NCI-H1417 (cell line): ENCODE results near the gene SLC19A1.

ENCODE experiments used
- DNase-seq, 3 experiments: peaks; one replicate each; lab custom pipeline; 2025; lab: John Stamatoyannopoulos, UW

Gene SLC19A1

DNA sequence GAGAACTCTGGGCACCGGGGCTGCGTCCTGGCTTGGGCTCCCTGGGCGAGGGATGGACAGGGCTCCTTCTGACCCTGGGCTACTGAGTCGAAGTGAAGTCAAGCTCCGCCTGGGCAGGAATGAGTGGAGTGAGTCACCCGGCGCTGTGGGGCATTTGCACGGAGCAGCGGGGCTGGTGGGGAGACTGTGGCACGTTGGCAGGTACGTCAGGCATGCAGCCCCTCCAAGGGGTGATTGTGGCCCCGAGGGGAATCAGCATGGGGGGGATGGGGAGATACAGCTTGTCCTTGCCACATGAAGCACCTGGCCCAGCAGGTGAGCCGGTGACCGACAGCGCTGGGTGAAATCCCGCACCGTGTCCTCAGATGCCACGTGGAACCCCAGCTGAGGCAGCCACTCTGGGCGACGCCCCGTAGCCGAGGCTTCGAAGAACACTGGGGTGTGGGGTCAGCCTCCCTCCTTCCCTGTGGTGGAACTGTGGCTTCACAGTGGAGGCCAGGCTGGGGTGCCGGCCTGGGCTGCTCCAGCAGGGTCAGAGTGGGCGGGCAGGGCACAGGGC lies 74.9 kb downstream of the SLC19A1 start:
- DNase-seq = no peak

DNA sequence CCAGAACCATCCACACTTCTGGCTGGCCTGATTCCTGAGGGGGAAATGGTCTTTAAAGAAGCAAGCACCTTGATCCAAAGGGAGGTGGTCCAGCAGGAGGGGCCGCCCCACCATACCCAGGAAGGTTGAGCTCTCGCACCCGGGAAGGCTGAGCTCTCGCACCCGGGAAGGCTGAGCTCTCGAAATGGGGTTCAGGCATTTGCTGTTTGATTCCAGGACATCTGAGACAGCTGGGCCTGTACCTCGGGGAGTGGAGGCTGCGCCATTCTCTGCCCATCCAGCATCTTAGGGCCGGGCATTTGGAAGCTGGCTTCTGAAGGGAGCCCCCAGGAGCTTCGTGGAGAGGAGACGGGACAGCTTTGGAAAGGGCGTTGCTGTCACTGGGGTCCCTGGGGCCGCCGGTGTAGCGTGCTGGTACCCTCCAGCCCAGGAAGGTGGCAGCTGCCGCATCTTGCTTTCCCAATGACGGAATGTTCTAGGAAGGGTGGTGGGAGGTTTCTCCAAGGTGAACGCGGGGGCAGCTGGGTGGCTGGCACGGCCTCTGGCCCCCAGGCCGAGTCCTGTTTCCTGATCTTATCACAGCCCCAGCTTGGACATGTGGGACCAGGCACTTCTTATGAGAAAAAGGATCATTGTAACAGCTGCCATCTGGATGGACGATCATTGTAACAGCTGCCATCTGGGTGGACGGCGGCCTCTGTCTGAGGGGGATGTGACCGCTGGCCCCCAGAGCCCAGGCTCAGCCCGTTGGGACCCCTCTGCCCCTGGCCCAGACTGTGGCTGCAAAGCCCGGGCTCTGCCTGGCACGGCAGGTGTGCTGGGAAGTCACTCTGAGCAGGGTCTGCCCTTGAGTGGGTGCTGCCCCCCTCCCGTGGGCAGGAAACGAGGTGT lies 75.7 kb downstream of the SLC19A1 start:
- DNase-seq = no peak

DNA sequence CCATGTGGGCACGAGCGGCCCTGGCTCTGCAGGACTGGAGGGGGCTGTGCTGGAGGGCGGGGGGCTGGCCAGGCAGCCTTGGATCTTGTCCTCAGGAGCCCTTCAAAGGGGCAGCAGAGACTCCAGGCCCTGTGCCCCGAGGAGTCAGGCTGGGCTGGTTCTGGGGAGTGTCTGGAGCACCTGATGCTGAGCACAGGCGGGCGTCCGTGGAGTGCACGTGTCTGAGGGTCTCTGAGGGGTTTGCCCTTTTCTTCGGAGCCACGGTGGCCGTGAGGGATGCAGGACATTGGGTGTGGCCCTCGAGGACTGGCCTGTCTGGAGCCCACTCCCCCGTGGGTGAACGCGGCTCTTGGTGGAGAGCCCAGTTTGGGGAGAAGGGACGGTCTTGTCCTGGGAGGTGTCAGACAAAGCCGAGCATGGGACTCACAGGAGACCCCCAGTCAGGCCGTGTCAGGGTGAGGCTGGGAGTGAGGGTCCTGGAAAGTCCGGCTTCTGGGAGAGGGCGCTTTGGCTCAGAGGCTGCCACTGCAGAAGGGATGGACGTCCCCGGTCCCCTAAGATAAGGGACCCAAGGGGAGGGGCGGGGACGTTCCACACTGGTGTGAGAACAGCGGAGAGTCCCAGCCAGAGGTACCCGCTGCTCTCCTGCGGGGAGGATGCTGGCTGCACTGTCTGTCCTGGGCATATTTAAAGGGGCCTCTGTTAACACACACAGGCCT lies 76.5 kb downstream of the SLC19A1 start:
- DNase-seq = no peak

DNA sequence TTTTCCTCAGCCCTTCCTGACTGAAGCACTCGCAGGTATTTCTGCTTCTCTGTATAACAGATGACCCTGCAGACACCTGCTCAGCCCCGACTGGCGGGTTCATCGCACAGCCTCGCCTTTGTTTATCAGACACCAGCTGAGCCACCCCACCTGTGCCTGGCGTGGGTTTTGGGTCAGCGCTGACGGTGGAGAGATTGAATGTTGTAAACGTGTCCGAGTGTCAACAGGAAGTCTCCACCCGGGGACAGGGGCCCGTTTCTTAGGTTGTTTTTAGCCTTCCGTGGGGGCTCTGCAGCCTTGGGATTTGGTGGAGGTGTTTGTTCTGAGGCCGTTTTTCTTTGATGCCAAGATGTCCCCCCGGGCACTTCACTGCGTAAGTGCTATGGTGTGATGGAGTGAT lies 77.1 kb downstream of the SLC19A1 start:
- DNase-seq = peak; percentile 20 to 75 (median 37)

DNA sequence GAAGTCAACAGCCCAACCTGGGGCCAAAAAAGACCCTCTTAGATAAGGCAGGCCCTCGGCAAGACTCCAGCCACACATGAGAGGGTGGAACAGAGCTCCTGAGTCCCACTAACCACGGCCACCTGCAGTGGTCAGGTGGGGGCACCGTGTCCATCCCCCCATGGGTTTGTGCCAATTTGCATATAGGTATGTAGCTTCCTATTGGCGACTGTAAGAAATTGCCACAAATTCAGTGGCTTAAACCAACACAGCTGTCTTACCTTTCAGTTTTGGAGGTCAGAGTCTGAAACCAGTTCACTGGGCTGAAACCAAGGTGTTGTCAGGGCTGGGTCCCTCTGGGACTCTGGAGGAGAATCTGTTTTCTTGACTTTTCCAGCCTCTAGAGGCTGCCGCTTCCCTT lies 77.9 kb downstream of the SLC19A1 start:
- no peak for DNase-seq

DNA sequence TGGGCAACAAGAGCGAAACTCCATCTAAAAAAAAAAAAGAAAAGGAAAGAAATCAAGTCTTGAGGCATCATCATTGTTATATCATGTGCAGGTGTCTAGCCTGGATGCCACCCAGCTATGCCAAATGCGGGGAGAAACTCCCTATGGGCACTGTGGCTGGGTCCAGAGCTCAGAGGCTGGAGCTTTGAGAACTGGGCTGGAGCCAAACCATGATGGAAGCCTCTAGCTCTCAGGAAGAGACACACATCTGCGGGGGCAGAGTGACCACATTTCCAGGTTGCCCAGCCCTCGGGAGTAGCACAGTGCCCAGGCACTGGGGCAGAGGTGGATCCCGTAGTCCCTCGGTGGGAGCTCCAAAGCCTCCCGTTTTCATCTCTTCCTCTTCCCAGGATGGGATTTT lies 78.4 kb downstream of the SLC19A1 start:
- no peak for DNase-seq

DNA sequence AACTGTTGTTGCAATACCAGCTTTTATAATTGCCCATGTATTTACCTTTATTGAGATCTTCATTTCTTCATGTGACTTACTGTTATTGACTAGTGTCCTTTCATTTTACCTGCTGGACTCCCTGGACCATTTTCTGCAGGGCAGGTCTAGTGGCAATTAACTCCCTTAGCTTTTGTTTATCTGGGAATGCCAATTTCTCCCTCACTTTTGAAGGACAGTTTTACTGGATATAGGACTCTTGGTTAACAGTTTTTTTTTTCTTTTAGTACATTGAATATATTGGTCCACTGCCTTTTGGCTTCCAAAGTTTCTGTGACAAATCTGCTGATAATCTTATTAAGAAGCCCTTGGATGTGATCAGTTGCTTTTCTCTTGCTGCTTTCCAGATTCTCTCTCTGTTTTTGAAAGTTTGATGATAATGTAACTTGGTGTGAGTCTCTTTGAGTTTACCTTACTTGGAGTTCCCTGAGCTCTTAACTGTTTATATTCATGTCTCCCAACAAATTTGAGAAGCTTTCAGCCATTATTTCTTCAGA lies 80.4 kb downstream of the SLC19A1 start:
- DNase-seq = no peak

DNA sequence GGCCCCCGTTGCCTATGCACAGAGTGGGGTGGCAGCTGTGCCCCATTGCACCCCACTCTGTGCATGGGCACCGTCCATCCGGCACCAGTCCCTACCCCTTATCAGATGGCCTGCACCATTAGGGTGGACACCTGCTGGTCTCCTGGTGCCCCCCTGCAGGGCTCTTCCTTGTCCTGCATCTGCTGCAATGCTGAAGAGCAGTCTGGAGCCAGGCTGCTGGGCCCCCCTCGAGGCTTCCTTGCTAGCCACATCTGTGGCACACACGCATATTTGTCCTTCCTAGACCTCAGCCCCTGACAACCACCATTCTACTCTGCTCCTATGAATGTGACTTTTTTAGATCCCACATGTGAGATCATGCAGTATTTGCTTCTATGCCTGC lies 80.9 kb downstream of the SLC19A1 start:
- DNase-seq = no peak

DNA sequence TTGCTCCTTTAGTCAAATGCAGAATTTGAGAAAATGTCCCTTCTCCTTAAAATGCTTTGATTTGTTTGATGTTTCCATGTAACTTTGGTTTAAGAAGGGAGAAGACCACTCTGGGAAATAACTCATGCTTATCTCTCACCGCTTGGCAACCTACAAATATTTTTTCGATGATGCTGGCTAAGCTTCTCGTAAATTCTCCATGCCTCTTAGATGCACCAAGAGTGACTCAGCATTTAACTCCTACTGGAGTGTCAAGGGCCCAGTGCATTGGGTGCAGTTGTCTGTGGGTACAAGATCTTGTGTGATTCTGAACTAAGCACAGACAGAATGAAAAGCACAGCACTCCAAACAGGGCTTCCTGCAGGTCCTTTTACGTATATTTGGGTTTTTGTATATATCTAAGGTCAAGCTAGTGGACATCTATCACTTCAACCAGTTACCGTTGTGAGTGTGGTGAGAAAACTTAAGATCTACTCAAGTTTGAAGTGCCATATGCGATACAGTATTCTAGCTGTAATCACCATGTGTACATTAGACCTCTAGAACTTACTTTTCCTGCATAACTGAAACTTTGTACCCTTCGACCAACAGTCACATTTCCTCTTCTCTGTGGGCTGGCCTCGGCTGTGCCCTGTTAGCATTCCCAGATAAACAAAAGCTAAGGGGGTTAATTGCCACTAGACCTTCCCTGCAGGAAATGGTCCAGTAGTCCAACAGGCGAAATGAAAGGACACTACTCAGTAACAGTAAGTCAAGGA lies 81.5 kb downstream of the SLC19A1 start:
- DNase-seq = no peak

DNA sequence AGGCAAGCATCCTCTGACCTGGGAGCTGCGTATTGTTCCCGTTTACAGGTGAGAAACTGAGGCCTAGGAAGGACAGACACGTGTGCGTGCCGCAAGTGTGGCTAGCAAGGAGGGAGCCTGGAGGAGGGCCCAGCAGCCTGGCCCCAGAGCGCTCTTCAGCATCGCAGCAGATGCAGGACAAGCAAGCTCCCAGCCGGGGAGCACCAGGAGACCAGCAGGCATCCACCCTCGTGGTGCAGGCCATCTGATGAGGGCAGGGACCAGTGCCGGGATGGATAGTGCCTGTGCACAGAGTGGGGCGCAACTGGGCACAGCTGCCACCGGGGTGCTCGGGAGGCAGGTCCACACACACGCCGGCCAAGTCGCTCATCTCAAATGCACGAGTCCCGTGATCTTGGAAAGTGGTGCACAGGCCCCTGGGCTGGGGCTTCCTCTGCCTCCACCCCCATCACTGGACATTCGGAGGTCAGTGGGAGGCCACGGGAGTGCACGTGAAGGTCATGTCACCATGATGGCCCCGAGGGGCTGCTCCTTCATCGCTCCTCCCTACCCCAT lies 82.2 kb downstream of the SLC19A1 start:
- DNase-seq = no peak

DNA sequence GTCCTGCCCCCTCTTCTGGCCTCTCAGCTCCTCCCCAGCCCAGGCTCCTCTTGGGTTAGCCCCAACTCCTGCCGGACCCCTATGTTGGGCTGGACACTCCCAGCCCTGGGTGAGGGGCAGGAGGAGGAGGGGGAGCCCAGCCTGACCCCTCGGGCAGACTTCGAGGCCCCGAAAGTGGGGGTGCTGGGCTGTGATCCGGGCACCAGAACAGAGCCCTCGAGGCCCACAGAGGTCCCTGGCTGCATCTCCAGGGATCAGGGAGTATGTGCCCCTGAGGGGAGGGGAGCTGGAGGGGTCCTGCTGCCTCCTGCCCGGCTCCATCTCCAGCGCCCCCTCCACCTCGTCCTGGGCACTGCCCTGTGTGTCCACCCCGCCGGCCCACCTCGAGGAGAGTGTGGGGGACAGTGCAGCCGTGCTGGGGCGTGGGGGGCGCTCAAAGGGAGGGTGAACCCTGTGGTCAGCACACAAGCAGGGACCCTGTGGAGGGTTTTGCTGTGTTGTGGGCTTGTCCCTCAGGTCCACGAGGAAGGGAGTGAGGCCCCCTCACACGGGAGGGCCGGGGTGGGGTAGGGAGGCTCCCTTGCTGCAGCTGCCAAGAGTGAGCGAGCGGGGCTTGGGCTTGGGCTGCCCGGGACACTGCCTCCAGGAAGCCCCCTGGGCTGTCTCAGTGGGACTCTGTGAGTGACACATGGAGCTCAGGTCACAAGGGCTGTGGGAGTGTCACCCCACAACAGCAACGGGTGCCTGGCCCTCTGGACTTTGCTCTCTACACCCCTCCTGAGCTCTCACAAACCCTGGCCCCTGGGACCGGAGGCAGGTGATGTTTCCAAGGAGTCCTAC lies 82.8 kb downstream of the SLC19A1 start:
- DNase-seq = no peak

DNA sequence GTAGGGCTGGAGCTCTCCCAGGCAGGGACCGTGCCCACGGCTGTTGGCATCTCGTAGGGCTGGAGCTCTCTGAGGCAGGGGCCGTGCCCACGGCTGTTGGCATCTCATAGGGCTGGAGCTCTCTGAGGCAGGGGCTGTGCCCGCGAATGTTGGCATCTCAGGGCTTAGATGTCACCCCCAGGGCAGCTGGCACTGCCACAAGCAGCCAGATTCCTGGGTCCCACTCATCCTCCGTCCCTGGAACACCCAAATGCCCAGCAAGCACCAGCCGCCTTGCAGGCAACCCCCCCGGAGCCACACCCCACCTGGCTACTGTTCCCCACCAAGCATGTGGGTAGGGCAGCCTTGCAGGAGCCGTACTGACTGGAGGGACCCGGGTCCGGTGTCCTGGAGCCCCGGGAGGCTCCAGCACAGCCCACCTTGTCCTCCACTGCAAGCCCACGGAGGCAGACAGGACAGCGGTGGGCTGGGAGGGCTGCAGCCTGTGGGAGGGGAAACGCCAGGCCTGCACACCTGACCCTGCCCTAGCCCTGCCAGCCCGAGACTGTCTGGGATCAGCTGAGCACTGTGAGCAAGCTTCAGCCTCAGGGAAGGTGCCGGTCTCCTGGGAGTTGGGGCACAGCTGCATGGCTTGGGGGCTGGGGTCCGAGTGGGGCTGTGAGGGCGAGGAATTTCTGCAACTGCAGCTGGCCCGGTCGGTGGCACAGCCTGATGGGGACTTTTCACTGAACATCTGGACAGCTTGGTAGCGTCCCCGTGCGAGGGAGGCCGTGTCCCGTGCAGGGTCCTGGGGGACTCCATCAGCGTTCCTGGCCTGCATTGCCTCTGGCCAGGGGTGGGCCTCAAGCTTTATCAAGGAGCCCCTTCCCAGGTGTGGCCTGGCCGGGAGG lies 83.7 kb downstream of the SLC19A1 start:
- DNase-seq = no peak

DNA sequence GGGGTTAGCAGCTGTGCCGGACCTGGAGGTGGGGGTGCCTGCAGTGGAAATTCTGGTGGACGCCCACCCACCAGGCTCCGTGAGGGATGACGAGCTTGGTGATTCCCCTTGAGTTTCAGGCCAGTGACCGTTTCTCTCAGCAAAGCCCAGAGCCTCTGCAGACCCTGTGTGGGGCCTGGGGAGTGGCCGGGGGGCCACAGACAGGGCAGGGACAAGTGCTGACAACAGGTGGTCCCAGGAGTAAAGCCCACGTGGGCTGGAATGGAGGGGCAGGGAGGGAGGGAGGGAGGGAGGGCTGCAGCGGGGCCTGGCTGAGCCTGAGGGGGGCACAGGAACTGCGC lies 84.4 kb downstream of the SLC19A1 start:
- no peak for DNase-seq

DNA sequence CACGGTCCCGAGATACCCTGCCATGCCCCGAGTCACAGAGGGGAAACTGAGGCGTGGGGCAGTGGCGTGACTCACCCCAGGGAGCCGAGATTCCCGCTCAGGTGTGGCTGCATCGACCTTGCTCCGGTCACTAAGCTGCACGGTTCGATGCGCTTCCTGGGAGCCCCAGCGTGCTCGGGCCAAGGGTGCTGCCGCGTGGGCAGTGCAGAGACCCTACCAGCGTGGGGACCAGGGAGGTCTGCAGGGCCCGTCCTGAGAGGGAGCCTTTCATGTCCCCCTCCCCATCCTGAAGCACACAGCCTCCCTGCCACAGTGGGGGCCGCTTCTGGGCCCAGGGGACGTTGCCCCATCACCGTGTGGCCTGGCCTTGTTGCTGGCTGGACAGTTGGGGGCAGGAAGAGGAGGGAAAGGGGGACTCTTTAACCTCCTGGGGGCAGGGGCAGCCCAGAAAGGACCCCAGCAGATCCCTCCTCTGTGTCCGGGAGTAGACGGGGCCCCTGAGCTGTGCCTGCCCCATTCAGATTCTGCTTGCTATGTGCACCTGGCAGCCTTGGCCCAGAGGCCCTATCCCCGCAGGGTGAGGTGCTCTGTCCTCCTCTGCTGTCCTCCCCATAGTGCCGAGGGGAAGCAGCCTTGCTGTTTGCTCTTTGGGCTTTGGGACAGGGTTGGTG lies 84.9 kb downstream of the SLC19A1 start:
- no peak for DNase-seq

DNA sequence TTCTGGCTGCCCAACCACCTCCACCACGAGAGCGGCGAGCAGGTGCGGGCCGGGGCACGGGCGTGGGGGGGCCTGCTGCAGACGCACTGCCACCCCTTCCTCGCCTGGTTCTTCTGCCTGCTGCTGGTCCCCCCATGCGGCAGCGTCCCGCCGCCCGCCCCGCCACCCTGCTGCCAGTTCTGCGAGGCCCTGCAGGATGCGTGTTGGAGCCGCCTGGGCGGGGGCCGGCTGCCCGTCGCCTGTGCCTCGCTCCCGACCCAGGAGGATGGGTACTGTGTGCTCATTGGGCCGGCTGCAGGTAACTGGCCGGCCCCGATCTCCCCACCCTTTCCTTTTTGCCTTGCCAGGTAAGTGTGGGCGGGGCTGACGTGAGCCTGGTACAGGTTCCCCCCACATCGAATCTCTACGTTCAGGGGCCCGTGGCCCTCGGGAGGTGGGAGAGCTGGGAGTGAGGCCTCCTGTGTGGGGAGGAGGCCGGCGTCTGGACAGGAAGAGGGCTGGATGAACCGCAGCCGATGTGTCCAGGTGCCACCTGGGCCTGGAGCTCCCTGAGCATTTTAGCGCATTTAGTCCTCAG lies 85.6 kb downstream of the SLC19A1 start:
- peak in 1 of 3 experiments; percentile 42 for DNase-seq

DNA sequence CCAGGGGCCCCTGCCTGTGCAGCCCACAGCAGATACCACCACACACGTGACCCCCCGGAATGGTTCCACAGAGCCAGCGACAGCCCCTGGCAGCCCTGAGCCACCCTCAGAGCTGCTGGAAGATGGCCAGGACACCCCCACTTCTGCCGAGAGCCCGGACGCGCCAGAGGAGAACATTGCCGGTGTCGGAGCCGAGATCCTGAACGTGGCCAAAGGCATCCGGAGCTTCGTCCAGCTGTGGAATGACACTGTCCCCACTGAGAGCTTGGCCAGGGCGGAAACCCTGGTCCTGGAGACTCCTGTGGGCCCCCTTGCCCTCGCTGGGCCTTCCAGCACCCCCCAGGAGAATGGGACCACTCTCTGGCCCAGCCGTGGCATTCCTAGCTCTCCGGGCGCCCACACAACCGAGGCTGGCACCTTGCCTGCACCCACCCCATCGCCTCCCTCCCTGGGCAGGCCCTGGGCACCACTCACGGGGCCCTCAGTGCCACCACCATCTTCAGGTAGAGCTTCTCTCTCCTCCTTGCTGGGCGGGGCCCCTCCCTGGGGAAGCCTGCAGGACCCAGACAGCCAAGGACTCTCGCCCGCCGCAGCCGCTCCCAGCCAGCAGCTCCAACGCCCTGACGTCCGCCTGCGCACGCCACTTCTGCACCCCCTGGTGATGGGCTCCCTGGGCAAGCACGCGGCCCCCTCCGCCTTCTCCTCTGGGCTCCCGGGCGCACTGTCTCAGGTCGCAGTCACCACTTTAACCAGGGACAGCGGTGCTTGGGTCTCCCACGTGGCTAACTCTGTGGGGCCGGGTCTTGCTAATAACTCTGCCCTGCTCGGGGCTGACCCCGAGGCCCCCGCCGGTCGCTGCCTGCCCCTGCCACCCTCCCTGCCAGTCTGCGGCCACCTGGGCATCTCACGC lies 86.3 kb downstream of the SLC19A1 start:
- DNase-seq = peak in 2 of 3 experiments; percentile 72 to 73

DNA sequence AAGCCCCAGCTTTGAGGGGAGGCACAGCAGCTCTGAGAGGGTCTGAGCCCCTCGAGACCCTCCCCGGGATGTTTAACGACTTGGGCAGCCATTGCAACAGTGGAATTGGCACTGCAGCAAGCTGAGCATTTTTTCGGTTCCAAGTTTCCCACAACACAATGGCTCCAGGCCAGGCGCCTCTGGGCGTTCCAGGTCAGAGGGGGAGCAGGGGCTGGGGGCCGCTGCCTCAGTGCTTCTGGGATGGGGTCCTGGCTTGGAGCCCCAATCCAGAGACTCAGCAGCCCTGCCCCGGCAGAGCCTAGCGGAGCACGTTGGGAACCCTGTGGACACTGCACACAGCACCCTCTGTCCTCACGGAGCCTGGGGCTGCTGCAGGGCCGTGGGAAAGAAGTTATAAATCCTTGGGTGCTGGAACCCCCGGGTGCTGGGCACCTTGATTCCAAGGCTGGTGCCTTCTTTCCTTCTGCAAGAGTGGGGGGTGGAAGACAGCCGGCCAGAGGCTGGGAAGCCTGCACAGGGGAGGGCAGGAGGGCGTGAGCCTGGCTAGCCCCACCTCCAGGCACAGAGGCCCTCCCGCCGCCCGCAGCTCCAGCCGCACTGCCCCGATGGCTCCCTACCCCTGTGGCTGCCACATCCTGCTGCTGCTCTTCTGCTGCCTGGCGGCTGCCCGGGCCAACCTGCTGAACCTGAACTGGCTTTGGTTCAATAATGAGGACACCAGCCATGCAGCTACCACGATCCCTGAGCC lies 87.1 kb downstream of the SLC19A1 start:
- DNase-seq = peak in 2 of 3 experiments; percentile 65 to 72
